Activated naive CD8-positive, alpha-beta T cell (primary cell): ENCODE measurements around the gene TLCD2.
"Not testable (repeated sequence)": the region's sequence is repeated elsewhere in the genome, so short reads cannot be mapped to it uniquely, and the experiment has no call there.

Experiments used
- H3K27ac Mint-ChIP-seq: one replicate; pipeline ENCODE4 v1.8.0; 2021; ENCODE audit warnings: mixed read lengths
- H3K27me3 Mint-ChIP-seq: one replicate; pipeline ENCODE4 v1.8.0; 2021; ENCODE audit warnings: mixed read lengths
- H3K36me3 Mint-ChIP-seq: one replicate; pipeline ENCODE4 v1.8.0; 2021; ENCODE audit warnings: mixed read lengths
- H3K4me1 Mint-ChIP-seq: one replicate; pipeline ENCODE4 v1.8.0; 2021; ENCODE audit warnings: low read depth, mixed read lengths
- H3K4me3 Mint-ChIP-seq: one replicate; pipeline ENCODE4 v1.8.0; 2021; ENCODE audit warnings: mild to moderate bottlenecking, mixed read lengths
- H3K9me3 Mint-ChIP-seq: one replicate; pipeline ENCODE4 v1.8.0; 2021; ENCODE audit warnings: low read depth, mixed read lengths

TLCD2 gene

DNA sequence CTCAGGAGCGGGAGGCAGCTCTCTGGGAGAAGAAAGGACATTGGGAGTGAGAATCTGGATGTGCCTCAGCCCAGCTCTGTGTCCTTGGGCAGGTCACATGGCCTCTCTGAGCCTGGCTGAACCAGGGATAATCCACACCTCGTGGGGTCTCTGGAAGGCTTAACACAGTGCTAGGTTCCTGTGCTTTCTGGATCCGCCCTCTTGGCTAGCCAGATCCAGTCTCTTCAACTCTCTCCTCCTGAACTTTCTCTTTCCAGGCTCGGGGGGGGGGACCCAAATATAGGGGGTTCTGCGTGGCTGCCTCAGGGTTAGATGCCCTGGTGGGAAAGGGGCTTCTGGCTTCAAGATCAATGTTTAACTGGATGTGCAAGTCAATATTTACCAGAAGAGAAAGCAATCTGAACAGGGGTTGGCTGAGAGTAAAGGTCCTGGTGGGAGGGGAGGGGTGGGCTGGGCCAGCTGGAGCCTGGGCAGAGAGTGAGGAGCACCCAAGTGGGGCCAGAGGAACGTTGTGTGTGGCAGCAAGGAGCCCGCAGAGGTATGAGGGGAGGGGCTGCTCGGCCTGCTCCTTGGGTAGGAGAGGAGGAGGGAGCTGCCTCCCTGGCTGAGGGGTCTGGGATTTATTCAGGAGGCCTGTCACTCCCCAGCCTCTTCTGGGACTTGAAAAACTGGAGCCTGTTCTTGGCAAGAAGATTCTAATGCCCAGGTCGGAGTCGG lies 32.4 kb upstream of the TLCD2 start, which contains the start of gene SERPINF2:
Gene SERPINF2 (plus strand): TSS at position 501 of the 717 bp plus-strand sequence. CDS start 2,125 bp downstream, outside the sequence.
- H3K36me3 Mint-ChIP-seq: no peaks in the 10 kb centered on the region
- H3K4me3 Mint-ChIP-seq: no peak within 1 kb of the TSS
- no peaks in the 10 kb centered on the region for H3K9me3 Mint-ChIP-seq
- no peaks in the 10 kb centered on the region for H3K4me1 Mint-ChIP-seq
- no peaks in the 10 kb centered on the region for H3K27me3 Mint-ChIP-seq
- no peak within 1 kb of the TSS for H3K27ac Mint-ChIP-seq

DNA sequence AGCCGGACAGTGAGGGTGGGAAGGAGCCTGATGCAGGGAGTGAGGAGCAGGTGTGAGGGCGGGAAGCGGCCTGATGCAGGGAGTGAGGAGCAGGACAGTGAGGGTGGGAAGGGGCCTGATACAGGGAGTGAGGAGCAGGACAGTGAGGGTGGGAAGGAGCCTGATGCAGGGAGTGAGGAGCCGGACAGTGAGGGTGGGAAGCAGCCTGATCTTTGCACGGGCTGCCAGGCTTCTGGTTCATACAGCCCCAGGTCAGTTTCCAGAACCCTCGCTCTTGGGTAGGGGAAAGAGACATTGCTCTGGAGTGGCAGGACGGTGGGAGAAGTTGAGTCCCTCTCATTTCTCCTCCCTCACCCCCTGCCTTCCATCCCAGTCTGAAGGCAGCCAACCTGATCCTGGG lies 31.7 kb upstream of the TLCD2 start:
- not testable (repeated sequence) for H3K4me3 Mint-ChIP-seq

DNA sequence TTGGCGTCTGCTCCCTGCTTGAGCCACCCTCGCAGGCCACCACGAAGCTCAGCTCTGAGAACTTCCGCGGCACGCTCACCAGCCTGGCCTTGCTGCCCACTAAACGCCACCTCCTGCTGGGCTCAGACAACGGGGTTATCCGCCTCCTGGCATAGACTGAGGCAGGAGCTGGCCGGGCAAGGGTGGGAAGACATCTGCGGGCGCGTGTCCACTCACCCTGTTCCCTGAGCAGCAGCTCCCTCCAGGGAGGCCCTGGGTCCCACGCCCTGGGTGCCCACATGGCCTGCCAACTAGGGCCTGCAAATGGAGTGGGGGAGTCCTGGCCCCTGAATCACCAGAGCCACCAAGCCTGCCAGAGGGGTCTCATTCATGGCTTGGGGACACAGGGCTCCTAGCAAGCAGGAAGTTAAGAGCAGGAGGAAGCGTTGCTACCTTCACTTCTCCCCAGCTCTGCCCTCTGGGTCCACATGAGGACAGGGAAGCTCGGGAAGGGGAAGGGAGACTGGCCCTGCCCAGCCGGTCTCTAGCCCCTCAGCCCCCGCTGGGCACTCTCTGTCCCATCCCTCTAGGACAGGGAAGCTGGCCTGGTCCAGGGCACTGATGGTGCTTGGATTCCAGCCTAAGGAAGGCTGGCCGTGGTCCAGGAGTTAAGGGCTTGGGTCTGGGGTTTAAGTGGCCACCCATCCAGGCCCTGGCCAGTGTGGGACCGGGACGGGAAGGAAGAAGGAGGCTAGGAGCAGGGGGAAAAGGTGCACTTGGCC lies 27.5 kb upstream of the TLCD2 start:
- Mint-ChIP-seq H3K36me3 (no peaks in the 10 kb centered on the region), H3K4me3 (no peak overlapping the region), H3K4me1 (peaks cover 6% of the 10 kb centered on the region), H3K27ac (no peak overlapping the region), H3K9me3 (no peaks in the 10 kb centered on the region), H3K27me3 (no peaks in the 10 kb centered on the region)

More for the DNA sequence above, 31.7 kb upstream of the TLCD2 start:
- not testable (repeated sequence) for H3K27ac Mint-ChIP-seq, H3K9me3 Mint-ChIP-seq, H3K36me3 Mint-ChIP-seq, H3K27me3 Mint-ChIP-seq, H3K4me1 Mint-ChIP-seq

DNA sequence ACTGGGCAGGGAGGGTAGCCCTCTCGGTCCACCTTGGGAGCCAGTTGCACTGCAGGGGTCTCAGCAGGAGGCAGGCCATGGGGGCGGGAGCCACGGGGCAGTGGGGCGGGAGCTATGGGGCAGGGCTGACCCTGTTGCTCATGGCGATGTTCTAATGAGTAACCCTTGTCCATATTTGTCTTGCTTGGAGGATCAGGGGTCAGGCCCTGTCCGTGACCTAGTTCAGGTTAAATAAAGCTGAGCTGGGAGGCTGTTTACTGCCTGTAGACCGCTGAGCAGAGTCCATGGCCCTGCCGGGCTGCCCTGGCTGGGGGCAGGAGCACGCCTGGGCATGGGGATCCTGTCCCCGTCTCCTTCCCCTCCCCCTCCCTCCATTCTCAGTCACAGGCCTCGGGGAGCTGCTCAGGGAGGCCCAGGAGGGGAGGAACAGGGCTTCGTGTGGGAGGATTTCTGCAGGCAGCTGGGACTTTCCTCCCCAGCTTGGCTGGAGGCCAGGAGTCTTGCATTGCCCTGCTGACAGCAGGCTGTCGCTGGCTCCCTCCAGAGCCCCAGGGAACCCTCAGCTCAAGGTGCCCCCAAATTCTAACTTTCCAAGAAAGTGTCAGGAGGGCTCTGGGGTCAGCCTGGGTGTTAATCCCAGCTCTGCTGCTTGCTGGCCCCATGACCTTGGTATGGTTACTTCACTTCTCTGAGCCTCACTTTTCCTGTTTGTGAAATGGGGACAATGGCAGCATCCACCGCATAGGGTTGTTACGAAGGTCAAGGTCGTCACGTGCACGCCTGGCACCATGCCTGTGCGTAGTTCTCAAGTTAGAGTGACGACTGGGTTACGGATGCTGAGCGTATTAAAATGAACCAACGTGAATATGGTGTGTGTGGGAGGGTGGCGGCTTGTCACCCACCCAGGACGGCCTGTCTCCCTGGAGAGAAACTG lies 26.4 kb upstream of the TLCD2 start:
- Mint-ChIP-seq H3K9me3 (no peaks in the 10 kb centered on the region), H3K4me1 (peaks cover 6% of the 10 kb centered on the region), H3K27ac (no peak overlapping the region), H3K36me3 (no peaks in the 10 kb centered on the region), H3K27me3 (no peaks in the 10 kb centered on the region), H3K4me3 (no peak overlapping the region)

DNA sequence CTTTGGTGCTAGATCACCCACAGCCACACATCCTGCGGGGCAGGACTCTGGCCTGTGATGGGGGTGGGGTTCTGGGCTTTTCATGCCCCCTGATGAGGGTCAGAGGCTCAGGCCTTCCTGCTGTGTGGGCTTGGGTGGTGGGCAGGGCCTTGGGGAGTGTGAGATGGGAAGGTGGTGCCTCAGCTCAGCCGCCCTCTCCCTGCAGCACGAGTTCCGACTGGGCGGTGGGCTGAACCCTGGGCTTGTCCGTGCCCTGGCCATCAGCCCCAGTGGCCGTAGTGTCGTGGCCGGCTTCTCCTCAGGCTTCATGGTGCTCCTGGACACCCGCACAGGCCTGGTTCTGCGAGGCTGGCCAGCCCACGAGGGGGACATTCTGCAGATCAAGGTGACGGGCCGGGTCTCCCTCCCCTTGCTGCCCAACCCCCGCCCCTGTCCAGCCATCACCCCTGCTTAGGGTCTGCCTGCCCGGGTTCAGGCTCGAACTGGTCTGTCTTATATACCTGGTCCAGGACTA lies 25.7 kb upstream of the TLCD2 start:
- Mint-ChIP-seq H3K36me3 (no peaks in the 10 kb centered on the region), H3K27ac (no peak overlapping the region), H3K4me3 (no peak overlapping the region), H3K9me3 (no peaks in the 10 kb centered on the region), H3K4me1 (peaks cover 6% of the 10 kb centered on the region), H3K27me3 (no peaks in the 10 kb centered on the region)

DNA sequence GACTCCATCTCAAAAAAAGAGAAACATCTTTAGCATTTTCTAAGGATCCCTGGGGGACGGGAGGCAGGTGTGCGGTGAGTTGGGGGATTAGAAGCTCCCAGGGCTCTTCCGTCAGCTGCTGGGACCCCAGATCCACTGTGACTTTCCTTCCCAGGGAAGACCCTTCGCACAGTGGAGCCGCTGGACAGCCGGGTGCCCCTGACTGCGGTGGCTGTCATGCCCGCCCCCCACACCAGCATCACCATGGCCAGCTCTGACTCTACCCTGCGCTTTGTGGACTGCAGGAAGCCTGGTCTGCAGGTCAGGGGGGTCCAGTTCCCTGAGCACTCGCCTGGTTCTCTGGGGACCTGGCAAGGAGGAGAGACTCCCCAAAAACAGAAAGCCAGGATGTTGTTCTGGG lies 25.2 kb upstream of the TLCD2 start:
- Mint-ChIP-seq H3K4me1 (peaks cover 6% of the 10 kb centered on the region), H3K4me3 (no peak overlapping the region), H3K36me3 (no peaks in the 10 kb centered on the region), H3K27ac (no peak overlapping the region), H3K9me3 (no peaks in the 10 kb centered on the region), H3K27me3 (no peaks in the 10 kb centered on the region)

DNA sequence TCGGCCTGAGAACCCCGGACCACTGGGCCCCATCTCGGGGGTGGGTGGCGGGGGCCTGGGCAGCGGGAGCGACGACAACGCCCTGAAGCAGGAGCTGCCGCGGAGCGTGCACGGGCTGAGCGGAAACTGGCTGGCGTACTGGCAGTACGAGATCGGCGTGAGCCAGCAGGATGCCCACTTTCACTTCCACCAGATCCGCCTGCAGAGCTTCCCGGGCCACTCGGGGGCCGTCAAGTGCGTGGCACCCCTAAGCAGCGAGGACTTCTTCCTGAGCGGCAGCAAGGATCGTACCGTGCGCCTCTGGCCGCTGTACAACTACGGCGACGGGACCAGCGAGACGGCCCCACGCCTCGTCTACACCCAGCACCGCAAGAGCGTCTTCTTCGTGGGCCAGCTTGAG lies 23.6 kb upstream of the TLCD2 start:
- Mint-ChIP-seq H3K9me3 (no peaks in the 10 kb centered on the region), H3K36me3 (no peaks in the 10 kb centered on the region), H3K27ac (no peak overlapping the region), H3K4me1 (peaks cover 15% of the 10 kb centered on the region), H3K4me3 (no peak overlapping the region), H3K27me3 (no peaks in the 10 kb centered on the region)

DNA sequence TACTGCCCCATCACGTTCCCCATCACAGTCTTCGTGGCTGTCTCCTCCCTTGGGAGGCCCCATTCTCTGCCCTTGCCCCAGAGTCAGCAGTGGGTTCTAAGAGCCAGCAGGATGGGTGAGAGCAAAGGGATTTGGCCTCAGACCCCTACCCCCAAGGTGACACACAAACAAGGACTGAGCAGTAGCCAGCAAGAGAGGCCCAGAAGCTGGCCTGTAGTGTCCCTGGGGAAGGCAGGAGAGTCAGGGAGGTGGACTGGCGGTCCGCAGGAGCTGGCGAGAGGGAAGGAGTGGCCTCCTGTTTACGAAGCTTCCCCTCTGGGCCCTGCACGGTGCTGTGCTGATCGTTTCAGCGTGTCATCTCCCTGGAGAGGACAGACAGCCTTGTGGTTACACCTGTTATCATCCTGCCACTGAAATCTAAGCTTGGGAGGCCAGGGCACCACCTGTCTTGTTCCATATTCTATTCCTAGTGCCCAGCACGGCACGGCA lies 22.7 kb upstream of the TLCD2 start:
- Mint-ChIP-seq H3K27me3 (no peaks in the 10 kb centered on the region), H3K36me3 (no peaks in the 10 kb centered on the region), H3K4me1 (peaks cover 21% of the 10 kb centered on the region), H3K4me3 (no peak overlapping the region), H3K9me3 (no peaks in the 10 kb centered on the region), H3K27ac (no peak overlapping the region)

DNA sequence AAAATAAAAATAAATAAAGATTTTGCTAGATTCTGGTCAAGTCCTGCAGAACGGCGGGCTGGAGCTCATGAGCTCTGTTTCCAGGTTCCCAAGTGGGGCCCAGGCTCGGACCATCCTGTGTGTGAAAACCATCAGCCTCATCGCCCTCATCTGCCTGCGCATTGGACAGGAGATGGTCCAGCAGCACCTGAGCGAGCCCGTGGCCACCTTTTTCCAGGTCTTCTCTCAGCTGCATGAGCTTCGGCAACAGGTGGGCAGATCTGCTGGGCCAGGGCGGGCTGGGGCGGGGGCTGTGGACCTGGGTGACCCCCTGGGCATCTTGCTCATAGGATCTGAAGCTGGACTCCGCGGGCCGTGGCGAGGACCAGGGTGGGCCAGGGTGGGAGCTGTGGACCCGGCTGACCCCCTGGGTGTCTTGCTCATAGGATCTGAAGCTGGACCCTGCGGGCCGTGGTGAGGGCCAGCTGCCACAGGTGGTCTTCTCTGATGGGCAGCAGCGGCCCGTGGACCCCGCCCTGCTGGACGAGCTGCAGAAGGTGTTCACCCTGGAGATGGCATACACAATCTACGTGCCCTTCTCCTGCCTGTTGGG lies 22.2 kb upstream of the TLCD2 start:
- H3K4me1 Mint-ChIP-seq: peaks cover 21% of the 10 kb centered on the region
- H3K27ac Mint-ChIP-seq: no peak overlapping the region
- no peak overlapping the region for H3K4me3 Mint-ChIP-seq
- no peaks in the 10 kb centered on the region for H3K36me3 Mint-ChIP-seq
- no peaks in the 10 kb centered on the region for H3K27me3 Mint-ChIP-seq
- H3K9me3 Mint-ChIP-seq: no peaks in the 10 kb centered on the region

DNA sequence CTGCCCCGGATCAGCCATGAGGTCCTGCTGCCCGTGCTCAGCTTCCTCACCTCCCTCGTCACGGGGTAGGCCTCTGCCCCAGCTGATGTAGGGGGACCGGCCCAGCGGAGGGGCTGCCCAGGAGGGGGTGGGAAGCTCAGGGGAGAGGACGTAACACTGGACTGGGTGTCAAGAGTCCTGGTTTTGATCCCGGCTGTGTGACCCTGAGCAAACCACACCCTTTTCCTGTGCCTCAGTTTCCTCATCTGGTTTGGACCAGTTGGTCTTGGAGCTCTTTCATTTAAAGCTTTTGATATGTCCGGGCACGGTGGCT lies 21.0 kb upstream of the TLCD2 start:
- Mint-ChIP-seq H3K27ac (no peak overlapping the region), H3K9me3 (no peaks in the 10 kb centered on the region), H3K36me3 (no peaks in the 10 kb centered on the region)

DNA sequence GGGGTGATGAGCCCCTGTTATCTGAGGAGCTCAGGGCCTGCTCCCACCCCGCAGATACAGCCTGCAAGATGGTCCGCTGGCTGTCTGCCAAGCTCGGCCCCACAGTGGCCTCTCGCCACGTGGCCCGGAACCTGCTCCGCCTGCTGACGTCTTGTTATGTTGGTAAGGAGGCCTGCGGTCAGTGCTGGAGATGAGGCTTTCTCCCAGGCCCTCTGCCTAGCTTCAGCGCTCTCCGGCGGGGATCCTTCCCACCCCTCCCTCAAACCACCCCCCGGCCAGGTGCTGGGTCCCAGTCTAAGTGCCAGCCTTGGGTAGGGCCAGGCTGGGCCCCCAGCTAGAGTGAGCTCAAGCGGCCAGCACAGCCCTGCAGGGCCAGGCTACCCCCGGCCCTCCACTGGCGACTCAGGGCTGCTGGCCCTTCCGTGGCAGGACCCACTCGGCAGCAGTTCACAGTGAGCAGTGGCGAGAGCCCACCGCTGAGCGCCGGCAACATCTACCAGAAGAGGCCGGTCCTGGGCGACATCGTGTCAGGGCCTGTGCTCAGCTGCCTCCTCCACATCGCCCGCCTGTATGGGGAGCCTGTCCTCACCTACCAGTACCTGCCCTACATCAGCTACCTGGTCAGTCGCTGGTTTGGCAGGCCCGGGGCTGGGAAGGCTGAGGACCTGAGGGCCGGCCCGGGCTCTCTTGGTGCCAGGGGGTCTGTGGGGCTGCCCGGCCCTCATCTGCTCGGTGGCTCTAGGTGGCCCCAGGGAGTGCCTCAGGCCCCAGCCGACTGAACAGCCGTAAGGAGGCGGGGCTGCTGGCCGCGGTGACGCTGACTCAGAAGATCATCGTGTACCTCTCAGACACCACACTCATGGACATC lies 20.4 kb upstream of the TLCD2 start:
- Mint-ChIP-seq H3K4me3 (no peak overlapping the region), H3K27ac (no peak overlapping the region), H3K4me1 (peaks cover 18% of the 10 kb centered on the region), H3K36me3 (no peaks in the 10 kb centered on the region), H3K27me3 (no peaks in the 10 kb centered on the region), H3K9me3 (no peaks in the 10 kb centered on the region)

More for the DNA sequence above, 21.0 kb upstream of the TLCD2 start:
- no peaks in the 10 kb centered on the region for H3K27me3 Mint-ChIP-seq
- H3K4me3 Mint-ChIP-seq: no peak overlapping the region
- H3K4me1 Mint-ChIP-seq: peaks cover 15% of the 10 kb centered on the region

DNA sequence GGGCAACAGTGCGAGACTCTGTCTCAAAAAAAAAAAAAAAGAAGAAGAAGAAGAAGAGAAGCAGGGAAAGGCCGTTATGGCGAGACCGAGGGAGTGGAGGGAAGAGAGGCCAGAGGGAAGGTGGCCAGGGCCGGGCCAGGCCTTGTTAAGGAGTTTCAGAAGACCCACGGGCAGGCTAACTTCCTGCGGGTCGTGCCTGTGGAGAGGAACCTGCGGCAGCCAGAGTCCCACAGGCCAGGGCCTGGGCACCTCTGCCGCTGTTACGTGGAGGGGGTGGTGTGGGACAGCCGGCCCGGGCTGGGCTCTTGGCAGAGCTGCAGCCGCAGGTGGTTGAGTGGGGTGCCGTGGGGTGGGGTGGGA lies 19.8 kb upstream of the TLCD2 start:
- Mint-ChIP-seq H3K4me1 (peaks cover 20% of the 10 kb centered on the region), H3K36me3 (no peaks in the 10 kb centered on the region), H3K27me3 (no peaks in the 10 kb centered on the region), H3K9me3 (no peaks in the 10 kb centered on the region), H3K4me3 (no peak overlapping the region), H3K27ac (no peak overlapping the region)

DNA sequence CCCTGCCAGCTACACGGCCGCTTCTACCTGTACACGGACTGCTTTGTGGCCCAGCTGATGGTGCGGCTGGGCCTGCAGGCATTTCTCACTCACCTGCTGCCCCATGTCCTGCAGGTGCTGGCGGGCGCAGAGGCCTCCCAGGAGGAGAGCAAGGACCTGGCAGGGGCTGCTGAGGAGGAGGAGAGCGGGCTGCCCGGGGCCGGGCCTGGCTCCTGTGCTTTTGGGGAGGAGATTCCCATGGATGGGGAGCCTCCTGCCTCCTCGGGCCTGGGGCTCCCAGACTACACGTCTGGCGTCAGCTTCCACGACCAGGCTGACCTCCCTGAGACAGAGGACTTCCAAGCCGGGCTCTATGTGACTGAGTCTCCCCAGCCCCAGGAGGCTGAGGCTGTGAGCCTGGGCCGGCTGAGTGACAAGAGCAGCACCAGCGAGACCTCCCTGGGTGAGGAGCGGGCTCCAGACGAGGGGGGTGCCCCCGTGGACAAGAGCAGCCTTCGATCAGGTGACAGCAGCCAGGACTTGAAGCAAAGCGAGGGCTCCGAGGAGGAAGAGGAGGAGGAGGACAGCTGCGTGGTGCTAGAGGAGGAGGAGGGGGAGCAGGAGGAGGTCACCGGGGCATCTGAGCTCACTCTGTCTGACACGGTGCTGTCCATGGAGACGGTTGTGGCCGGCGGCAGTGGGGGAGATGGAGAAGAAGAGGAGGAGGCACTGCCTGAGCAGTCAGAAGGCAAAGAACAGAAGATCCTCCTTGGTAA lies 17.9 kb upstream of the TLCD2 start:
- no peak overlapping the region for H3K27ac Mint-ChIP-seq
- H3K4me3 Mint-ChIP-seq: no peak overlapping the region
- H3K4me1 Mint-ChIP-seq: peaks cover 25% of the 10 kb centered on the region
- no peaks in the 10 kb centered on the region for H3K36me3 Mint-ChIP-seq
- H3K9me3 Mint-ChIP-seq: no peaks in the 10 kb centered on the region
- no peaks in the 10 kb centered on the region for H3K27me3 Mint-ChIP-seq
